OCI-LY1 (cell line): ENCODE data around the gene PNPLA8.

ENCODE experiments used
- H2AFZ ChIP-seq: fragments of 200-600 bp; sonication (generic), shearing (Covaris generic); 2 replicates; pipeline ENCODE4 v1.6.0; 2014; ENCODE audit warnings: antibody characterized with exemption, mild to moderate bottlenecking, low read length
- H3F3A ChIP-seq: fragments of 200-600 bp; sonication (generic), shearing (Covaris generic); 2 replicates; pipeline ENCODE4 v1.6.0; 2014; ENCODE audit warnings: mild to moderate bottlenecking, antibody characterized with exemption, low read length, moderate library complexity; ENCODE audit not compliant: insufficient read depth
- H3K27ac ChIP-seq: fragments of 200-600 bp; sonication (generic); 2 replicates; pipeline ENCODE4 v1.5.1; 2014; ENCODE audit warnings: low read length, mixed run types, mild to moderate bottlenecking, low read depth; ENCODE audit not compliant: poor library complexity, severe bottlenecking
- H3K27me3 ChIP-seq: fragments of 200-600 bp; sonication (generic); 2 replicates; pipeline ENCODE4 v1.6.0; 2014; ENCODE audit warnings: antibody characterized with exemption, mild to moderate bottlenecking, low read length, moderate library complexity; ENCODE audit not compliant: insufficient read depth
- H3K36me3 ChIP-seq: fragments of 200-600 bp; sonication (generic); 2 replicates; pipeline ENCODE4 v1.6.1; 2014; ENCODE audit warnings: mild to moderate bottlenecking, antibody characterized with exemption, low read length, moderate library complexity, mixed read lengths; ENCODE audit not compliant: insufficient read depth
- H3K4me1 ChIP-seq: fragments of 200-600 bp; sonication (generic); 2 replicates; pipeline ENCODE4 v1.5.1; 2014; ENCODE audit warnings: mild to moderate bottlenecking, low read length, moderate library complexity; ENCODE audit not compliant: insufficient read depth, severe bottlenecking
- H3K4me2 ChIP-seq: fragments of 200-600 bp; sonication (generic), shearing (Covaris generic); 2 replicates; pipeline ENCODE4 v1.6.1; 2014; ENCODE audit warnings: low read length
- H3K4me3 ChIP-seq: fragments of 200-600 bp; sonication (generic); 2 replicates; pipeline ENCODE4 v1.5.1; 2014; ENCODE audit warnings: low read length, low read depth, mild to moderate bottlenecking, mixed read lengths; ENCODE audit not compliant: poor library complexity, severe bottlenecking
- H3K79me2 ChIP-seq: fragments of 200-600 bp; shearing (Covaris generic); 2 replicates; pipeline ENCODE4 v1.6.1; 2016; ENCODE audit warnings: mixed run types, low read length, mixed read lengths; ENCODE audit not compliant: insufficient read depth
- H3K9ac ChIP-seq: fragments of 200-600 bp; sonication (generic), shearing (Covaris generic); 2 replicates; pipeline ENCODE4 v1.6.1; 2014; ENCODE audit warnings: mild to moderate bottlenecking, low read length, mixed read lengths
- H3K9me2 ChIP-seq: fragments of 200-600 bp; sonication (generic), shearing (Covaris generic); 2 replicates; pipeline ENCODE4 v1.6.1; 2014; ENCODE audit warnings: low read depth, mild to moderate bottlenecking, low read length, mixed read lengths
- H3K9me3 ChIP-seq: fragments of 200-600 bp; shearing (Covaris generic); 2 replicates; pipeline ENCODE4 v1.6.1; 2014; ENCODE audit warnings: low read length, mixed read lengths
- H4K20me1 ChIP-seq: fragments of 200-600 bp; sonication (generic), shearing (Covaris generic); 2 replicates; pipeline ENCODE4 v1.6.0; 2016; ENCODE audit warnings: mild to moderate bottlenecking, low read length; ENCODE audit not compliant: insufficient read depth
- CTCF ChIP-seq: fragments of 200-600 bp; sonication (generic), shearing (Covaris generic); IDR thresholded peaks from 2 replicates; pipeline ENCODE4 v1.5.1; 2017; ENCODE audit warnings: mild to moderate bottlenecking, antibody characterized with exemption, low read length, moderate library complexity, mixed read lengths
- EZH2 ChIP-seq: fragments of 200-600 bp; sonication (generic), shearing (Covaris generic); IDR thresholded peaks from 2 replicates; pipeline ENCODE4 v1.8.0; 2017; ENCODE audit warnings: borderline replicate concordance, mixed run types, mild to moderate bottlenecking, antibody characterized with exemption, low read length, moderate library complexity, mixed read lengths

Gene PNPLA8

GRCh38 chr7:108450160-108450559 lies 75.8 kb downstream of the PNPLA8 start:
- Histone ChIP-seq H3K27ac (no peak overlapping the region), H3K4me3 (no peak overlapping the region), H3K9ac (no peak overlapping the region), H3K4me1 (peaks cover 4% of the 10 kb centered on the region), H3K27me3 (no peaks in the 10 kb centered on the region), H2AFZ (no peak overlapping the region), H3F3A (no peaks in the 10 kb centered on the region), H3K79me2 (no peaks in the 10 kb centered on the region), H3K9me2 (no peaks in the 10 kb centered on the region), H3K4me2 (no peak overlapping the region), H4K20me1 (no peaks in the 10 kb centered on the region), H3K9me3 (no peaks in the 10 kb centered on the region), H3K36me3 (no peaks in the 10 kb centered on the region)
- no peak for TF ChIP-seq EZH2
- no peak for TF ChIP-seq CTCF

DNA sequence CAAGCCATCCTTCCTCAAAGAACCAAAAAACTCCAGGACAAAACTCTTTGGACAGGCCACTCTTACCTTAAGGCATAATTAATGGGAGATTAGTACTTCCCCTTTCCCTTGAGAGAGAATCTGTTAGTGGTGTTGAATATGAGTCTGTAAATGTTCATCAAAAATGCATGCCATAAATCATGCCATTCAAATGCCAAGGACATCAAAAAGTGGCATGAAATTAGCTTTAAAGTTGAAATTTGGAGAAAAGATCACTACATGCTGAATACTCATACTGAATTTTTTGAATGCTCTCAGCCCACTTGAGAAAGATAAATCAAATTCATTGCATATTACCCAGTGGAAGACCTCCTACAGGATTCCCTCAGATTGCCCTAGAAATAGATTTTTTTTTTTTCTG lies 76.4 kb downstream of the PNPLA8 start:
- no peak for TF ChIP-seq CTCF
- TF ChIP-seq EZH2 = no peak
- no peak overlapping the region for H3K27ac ChIP-seq
- H3K9ac ChIP-seq = no peak overlapping the region
- no peak overlapping the region for H3K4me3 ChIP-seq
- H3K4me2 ChIP-seq = no peak overlapping the region
- no peaks in the 10 kb centered on the region for H3K9me3 ChIP-seq
- H3K79me2 ChIP-seq = no peaks in the 10 kb centered on the region
- no peaks in the 10 kb centered on the region for H4K20me1 ChIP-seq
- H3K36me3 ChIP-seq = no peaks in the 10 kb centered on the region
- H3F3A ChIP-seq = no peaks in the 10 kb centered on the region
- no peak overlapping the region for H2AFZ ChIP-seq
- no peaks in the 10 kb centered on the region for H3K9me2 ChIP-seq
- no peaks in the 10 kb centered on the region for H3K27me3 ChIP-seq
- H3K4me1 ChIP-seq = no peaks in the 10 kb centered on the region

DNA sequence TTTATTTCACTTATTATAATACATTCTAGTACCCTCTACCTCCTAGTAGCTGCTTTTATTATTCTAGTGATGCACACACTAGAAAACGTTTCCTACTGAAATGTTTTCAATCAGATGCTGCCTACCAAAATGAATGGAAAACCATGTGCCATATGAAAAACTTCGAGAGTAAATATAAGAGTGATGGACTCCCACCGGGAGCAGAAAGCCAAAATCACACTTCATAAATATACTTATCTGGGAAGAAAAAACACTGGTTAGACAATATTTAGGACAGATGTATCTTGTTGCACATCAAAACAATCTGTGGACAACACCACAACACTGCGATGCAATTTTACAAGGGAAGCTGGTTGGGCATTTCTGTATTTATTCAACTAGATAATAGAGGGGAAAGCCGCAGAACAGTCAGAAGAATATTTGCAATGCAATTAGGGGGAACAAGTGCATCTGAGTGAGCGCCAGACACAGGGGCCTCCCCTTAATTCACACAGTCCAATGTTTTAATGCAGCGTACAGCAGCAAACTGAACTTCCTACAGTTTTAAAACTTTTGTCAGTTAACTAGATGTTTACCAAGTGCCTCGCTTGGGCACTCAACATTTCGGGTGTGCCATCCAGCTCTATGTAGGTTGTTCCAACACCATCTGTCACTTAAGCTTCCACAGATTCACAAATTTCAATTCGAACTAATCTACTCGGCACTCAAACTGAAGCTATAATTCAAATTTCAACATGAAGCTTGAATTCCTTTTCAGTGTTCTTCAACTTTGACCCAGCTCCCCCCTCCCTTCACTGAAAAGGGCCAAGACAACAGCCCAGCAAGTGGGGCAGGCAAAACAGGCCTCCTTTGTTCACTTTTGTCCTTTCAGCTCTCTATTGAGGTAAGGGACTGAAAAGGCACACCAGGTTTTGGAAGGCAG lies 77.1 kb downstream of the PNPLA8 start:
- H3K27ac ChIP-seq = no peak overlapping the region
- no peaks in the 10 kb centered on the region for H3K4me1 ChIP-seq
- no peaks in the 10 kb centered on the region for H3K27me3 ChIP-seq
- no peaks in the 10 kb centered on the region for H3K36me3 ChIP-seq
- H3K9ac ChIP-seq = no peak overlapping the region
- no peaks in the 10 kb centered on the region for H4K20me1 ChIP-seq
- no peaks in the 10 kb centered on the region for H3K79me2 ChIP-seq
- H3K9me2 ChIP-seq = no peaks in the 10 kb centered on the region
- no peak overlapping the region for H2AFZ ChIP-seq
- no peak overlapping the region for H3K4me3 ChIP-seq
- no peak overlapping the region for H3K4me2 ChIP-seq
- H3F3A ChIP-seq = no peaks in the 10 kb centered on the region
- H3K9me3 ChIP-seq = no peaks in the 10 kb centered on the region
- TF ChIP-seq CTCF (no peak), EZH2 (no peak)
